ENCODE results near the gene RUBCNL. TPM values are rescaled to one million over a fixed set of nuclear protein-coding genes. Genes with fewer than 3 reads are reported as not detected.

Gene RUBCNL
- total RNA-seq, 2 donors from 2014 or later: 0.59 to 9.9 TPM

DNA sequence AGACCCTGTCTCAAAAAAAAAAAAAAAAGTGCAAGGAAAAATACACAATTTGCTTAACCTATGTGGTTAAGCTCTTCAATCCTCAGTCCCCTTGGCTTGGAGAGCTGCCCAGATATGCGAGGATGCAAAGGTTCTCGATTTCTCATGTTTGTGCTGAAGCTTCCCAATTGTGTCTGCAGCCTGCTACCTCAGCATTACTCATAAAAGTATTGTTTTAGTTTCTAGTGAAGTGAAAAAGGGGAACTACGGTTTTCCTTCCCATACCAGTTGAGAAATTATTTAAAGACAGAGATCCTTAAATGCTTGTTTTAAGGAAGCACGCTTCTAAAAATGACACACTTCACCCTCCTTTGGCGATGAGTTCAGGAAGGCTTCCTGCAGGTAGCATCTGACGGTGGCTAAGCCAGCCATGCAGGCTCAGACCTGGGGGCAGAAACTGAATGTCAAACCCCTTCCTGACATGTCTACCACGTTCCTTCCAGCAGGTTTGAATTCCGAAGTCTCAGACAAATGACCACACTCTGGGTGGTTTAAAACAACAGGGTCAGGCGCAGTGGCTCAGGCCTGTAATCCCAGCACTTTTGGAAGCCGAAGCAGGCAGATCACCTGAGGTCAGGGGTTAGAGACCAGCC is 47.9 kb downstream of the RUBCNL start:
- Histone ChIP-seq H3K4me1 (replicated peaks) (no peaks in the 10 kb centered on the region), H3K27me3 (replicated peaks; ENCODE audit: insufficient read depth) (no peaks in the 10 kb centered on the region), H3K27ac (no peak overlapping the region), H3K4me3 (no peak overlapping the region), H3K9me3 (no peaks in the 10 kb centered on the region), H3K36me3 (no peaks in the 10 kb centered on the region)
- WGBS: 66% methylated on average over 10 of the region's 10 CpGs
- DNase-seq (ENCODE audit: low spot score): no peak
- intact Hi-C loops (cut with DNase I): no loop called here
- TF ChIP-seq POLR2A (IDR thresholded peaks at IDR 0.05): no peak

DNA sequence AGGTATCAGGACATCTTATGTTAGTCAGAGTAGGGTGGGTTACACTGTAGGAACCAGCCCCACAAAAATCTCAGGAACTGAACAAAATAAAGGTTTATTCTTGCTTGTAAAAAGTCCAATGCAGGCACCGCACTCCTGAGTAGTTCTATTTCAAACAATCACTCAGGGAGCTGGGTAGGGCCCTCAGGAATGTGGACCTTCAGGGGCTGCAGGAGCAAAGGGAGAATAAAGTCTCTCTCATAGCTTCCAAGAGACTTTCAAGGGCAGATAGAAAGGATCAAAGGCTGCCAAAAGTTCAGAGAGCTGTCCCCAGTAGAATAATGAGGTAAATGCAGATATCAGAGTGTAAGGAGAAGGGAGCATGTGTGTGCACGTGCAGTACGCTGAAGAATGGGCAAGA is 49.4 kb downstream of the RUBCNL start:
- H3K27me3 ChIP-seq (replicated peaks; ENCODE audit: insufficient read depth): no peaks in the 10 kb centered on the region
- H3K4me1 ChIP-seq (replicated peaks): no peaks in the 10 kb centered on the region
- DNase-seq (ENCODE audit: low spot score): no peak
- H3K27ac ChIP-seq: no peak overlapping the region
- intact Hi-C loops (cut with DNase I): no loop called here
- H3K36me3 ChIP-seq: no peaks in the 10 kb centered on the region
- no peak for TF ChIP-seq POLR2AphosphoS5 (IDR thresholded peaks at IDR 0.05)
- TF ChIP-seq, protein P1, sequence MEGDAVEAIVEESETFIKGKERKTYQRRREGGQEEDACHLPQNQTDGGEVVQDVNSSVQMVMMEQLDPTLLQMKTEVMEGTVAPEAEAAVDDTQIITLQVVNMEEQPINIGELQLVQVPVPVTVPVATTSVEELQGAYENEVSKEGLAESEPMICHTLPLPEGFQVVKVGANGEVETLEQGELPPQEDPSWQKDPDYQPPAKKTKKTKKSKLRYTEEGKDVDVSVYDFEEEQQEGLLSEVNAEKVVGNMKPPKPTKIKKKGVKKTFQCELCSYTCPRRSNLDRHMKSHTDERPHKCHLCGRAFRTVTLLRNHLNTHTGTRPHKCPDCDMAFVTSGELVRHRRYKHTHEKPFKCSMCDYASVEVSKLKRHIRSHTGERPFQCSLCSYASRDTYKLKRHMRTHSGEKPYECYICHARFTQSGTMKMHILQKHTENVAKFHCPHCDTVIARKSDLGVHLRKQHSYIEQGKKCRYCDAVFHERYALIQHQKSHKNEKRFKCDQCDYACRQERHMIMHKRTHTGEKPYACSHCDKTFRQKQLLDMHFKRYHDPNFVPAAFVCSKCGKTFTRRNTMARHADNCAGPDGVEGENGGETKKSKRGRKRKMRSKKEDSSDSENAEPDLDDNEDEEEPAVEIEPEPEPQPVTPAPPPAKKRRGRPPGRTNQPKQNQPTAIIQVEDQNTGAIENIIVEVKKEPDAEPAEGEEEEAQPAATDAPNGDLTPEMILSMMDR (IDR thresholded peaks at IDR 0.05): no peak
- TF ChIP-seq POLR2A (IDR thresholded peaks at IDR 0.05): no peak
- no peak overlapping the region for H3K4me3 ChIP-seq
- H3K9me3 ChIP-seq: no peaks in the 10 kb centered on the region
- WGBS: 40% methylated on average over 3 of the region's 3 CpGs

DNA sequence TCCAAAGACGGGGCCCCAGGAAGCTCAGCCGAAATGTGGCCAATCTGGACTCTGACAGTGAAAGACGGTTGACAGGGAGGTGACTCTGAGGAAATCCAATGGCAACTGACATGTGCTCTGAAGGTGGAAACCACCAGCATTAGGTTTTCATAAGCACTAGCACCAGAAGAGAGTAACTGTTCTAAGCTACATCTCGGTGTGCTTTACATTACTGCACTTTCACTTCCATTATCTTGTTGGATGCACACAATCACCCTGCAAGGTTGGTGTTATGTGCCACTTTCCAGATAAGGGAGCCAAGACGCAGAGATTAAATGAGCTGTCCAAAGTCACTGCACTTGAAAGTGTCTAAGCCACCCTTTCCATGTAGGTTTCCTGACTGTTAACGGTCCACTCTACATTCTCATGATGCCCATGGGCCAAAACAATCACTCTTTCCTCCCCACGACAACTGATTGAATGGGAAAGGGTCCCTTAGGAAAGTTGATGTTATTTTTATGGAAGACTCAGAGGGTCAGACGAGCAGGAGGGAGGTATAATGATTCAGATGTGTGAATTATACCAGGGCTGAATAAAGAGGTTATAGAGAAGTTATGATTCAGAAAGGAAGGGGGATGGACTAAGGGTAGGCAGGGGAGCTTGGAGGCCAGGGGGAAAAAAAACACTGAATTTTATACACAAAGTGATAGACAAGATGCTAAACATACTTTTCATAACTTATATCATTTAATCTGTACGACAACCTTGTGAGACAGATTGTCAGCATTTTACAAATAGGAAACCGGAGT is 52.8 kb downstream of the RUBCNL start:
- no peaks in the 10 kb centered on the region for H3K36me3 ChIP-seq
- no peak for DNase-seq (ENCODE audit: low spot score)
- WGBS: 83% methylated on average over 10 of the region's 10 CpGs
- no peaks in the 10 kb centered on the region for H3K4me1 ChIP-seq (replicated peaks)
- H3K27ac ChIP-seq: no peak overlapping the region
- intact Hi-C loops (cut with DNase I): no loop called here
- no peaks in the 10 kb centered on the region for H3K9me3 ChIP-seq
- TF ChIP-seq POLR2AphosphoS5 (IDR thresholded peaks at IDR 0.05): no peak
- no peak for TF ChIP-seq POLR2A (IDR thresholded peaks at IDR 0.05)
- TF ChIP-seq, protein P1 (IDR thresholded peaks at IDR 0.05): no peak
- no peak overlapping the region for H3K4me3 ChIP-seq
- H3K27me3 ChIP-seq (replicated peaks; ENCODE audit: insufficient read depth): no peaks in the 10 kb centered on the region

DNA sequence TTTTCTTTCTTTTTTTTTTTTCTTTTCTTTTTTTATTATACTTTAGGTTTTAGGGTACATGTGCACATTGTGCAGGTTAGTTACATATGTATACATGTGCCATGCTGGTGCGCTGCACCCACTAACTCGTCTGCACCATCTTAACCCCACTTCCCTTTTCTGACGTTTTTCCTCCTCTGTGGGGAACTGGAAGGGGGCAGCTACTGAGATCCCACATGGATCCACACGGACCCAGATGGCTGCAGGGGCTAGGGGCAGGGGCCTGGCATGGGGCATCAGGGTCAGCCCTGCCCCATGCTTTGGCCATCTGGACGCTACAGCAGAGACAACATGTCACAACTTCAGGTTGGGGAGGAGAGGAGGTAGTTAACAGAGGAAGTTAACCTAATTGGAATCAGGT is 54.3 kb downstream of the RUBCNL start:
- intact Hi-C loops (cut with DNase I): no loop called here
- H3K27me3 ChIP-seq (replicated peaks; ENCODE audit: insufficient read depth): no peaks in the 10 kb centered on the region
- no peak overlapping the region for H3K27ac ChIP-seq
- H3K4me1 ChIP-seq (replicated peaks): no peaks in the 10 kb centered on the region
- TF ChIP-seq POLR2A (IDR thresholded peaks at IDR 0.05) (no peak), POLR2AphosphoS5 (IDR thresholded peaks at IDR 0.05) (no peak)
- TF ChIP-seq, protein P1 (IDR thresholded peaks at IDR 0.05): no peak
- no peaks in the 10 kb centered on the region for H3K36me3 ChIP-seq
- no peak for DNase-seq (ENCODE audit: low spot score)
- H3K4me3 ChIP-seq: no peak overlapping the region
- no peaks in the 10 kb centered on the region for H3K9me3 ChIP-seq
- WGBS: 53% methylated on average over 5 of the region's 5 CpGs

DNA sequence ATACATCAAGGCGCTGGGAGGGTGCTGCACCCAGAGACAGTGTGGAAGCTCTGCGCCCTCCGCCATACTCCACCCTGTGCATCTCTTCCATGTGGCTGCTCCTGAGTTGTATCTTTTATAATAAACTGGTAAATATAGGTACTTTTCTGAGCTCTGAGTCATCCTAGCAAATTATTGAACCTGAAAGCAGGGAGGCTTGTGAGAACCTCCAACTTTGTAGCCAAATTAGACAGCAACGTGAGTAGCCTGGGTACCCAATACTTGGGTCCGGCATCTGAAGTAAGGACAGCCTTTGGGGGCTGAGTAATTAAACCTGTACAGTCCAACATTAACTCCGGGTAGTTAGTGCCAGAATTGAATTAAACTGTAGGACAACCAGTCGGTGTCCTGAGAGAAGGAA is 57.4 kb downstream of the RUBCNL start:
- no peak overlapping the region for H3K27ac ChIP-seq
- 91% methylated on average over 7 of the region's 7 CpGs for WGBS

DNA sequence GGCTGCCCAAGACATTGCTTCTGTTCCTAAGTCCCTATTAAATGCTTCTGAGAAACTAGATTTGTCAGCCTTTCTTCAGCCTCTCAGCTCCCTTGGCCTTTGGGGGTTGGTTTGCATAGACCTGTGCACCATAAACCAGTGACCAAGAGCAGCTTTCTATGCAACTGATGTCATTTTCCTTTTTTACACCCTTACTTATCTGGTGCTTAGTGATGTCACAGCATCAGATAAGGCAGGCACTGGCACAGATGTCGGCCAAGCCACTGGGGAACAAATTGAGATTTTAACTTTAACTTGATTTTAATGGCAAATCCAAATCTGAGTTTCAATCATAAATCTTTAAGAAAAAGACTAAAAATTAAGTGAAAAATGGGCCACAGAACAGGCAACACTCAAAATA is 59.8 kb downstream of the RUBCNL start:
- Histone ChIP-seq H3K27me3 (replicated peaks; ENCODE audit: insufficient read depth) (no peaks in the 10 kb centered on the region), H3K4me1 (replicated peaks) (no peaks in the 10 kb centered on the region), H3K36me3 (no peaks in the 10 kb centered on the region), H3K9me3 (no peaks in the 10 kb centered on the region), H3K4me3 (no peak overlapping the region), H3K27ac (no peak overlapping the region)
- TF ChIP-seq POLR2AphosphoS5 (IDR thresholded peaks at IDR 0.05) (no peak), POLR2A (IDR thresholded peaks at IDR 0.05) (no peak)
- TF ChIP-seq, protein P1 (IDR thresholded peaks at IDR 0.05): no peak
- intact Hi-C loops (cut with DNase I): no loop called here
- WGBS: 73% methylated on average over 1 of the region's 1 CpG
- DNase-seq (ENCODE audit: low spot score): no peak

More for the DNA sequence above, 57.4 kb downstream of the RUBCNL start:
- Histone ChIP-seq H3K36me3 (no peaks in the 10 kb centered on the region), H3K4me1 (replicated peaks) (no peaks in the 10 kb centered on the region), H3K4me3 (no peak overlapping the region), H3K27me3 (replicated peaks; ENCODE audit: insufficient read depth) (no peaks in the 10 kb centered on the region), H3K9me3 (no peaks in the 10 kb centered on the region)
- DNase-seq (ENCODE audit: low spot score): no peak
- intact Hi-C loops (cut with DNase I): no loop called here
- TF ChIP-seq POLR2AphosphoS5 (IDR thresholded peaks at IDR 0.05): no peak

All from prostate gland (tissue), 2 donors.